IMR-90 (cell line): ENCODE data around the gene PAXIP1. TPM values are rescaled to one million over a fixed set of nuclear protein-coding genes. Genes with fewer than 3 reads are reported as not detected.

Source experiments
- ATAC-seq: fragments of 200-7000 bp; cut with Tn5 transposase; 2 replicates; pipeline ENCODE4 v1.9.1; 2020; ENCODE audit warnings: low read depth, mild to moderate bottlenecking, moderate library complexity
- BruUV-seq: library from RNA; stranded (reverse); fragments of 400-500 nt; replicated peaks from 2 replicates; lab custom pipeline; 2021; lab: Mats Ljungman, UMichigan
- CTCF ChIA-PET: fragments of 300-600 bp; formaldehyde crosslinking; extraction: SDS; loops from one replicate; lab custom pipeline; 2021; ENCODE audit warnings: antibody characterized with exemption; lab: Yijun Ruan, JAX
- POLR2A ChIA-PET: fragments of 300-600 bp; sonication (Branson Sonifier 250); formaldehyde crosslinking; loops from one replicate; lab custom pipeline; 2022; ENCODE audit warnings: antibody characterized with exemption; ENCODE audit not compliant: unreplicated experiment; lab: Charles Lee
- DNase-seq: peaks from one replicate; pipeline ENCODE4 v3.0.0; 2013
- H2AFZ ChIP-seq: replicated peaks from 2 replicates; pipeline ENCODE3; 2013; ENCODE audit warnings: low read length, mild to moderate bottlenecking; ENCODE audit not compliant: poor library complexity
- H2AK5ac ChIP-seq: 2 replicates; pipeline ENCODE4 v1.6.1; 2013; ENCODE audit warnings: low read depth, low read length, inconsistent platforms
- H2AK9ac ChIP-seq: replicated peaks from 2 replicates; pipeline ENCODE3; 2013; ENCODE audit warnings: mild to moderate bottlenecking, low read depth, low read length, moderate library complexity; ENCODE audit not compliant: poor library complexity
- H2BK120ac ChIP-seq: 2 replicates; pipeline ENCODE4 v1.6.1; 2013; ENCODE audit warnings: low read depth, low read length, inconsistent platforms
- H2BK15ac ChIP-seq: 3 replicates; pipeline ENCODE4 v1.6.1; 2013; ENCODE audit warnings: low read depth, low read length, inconsistent platforms
- H2BK20ac ChIP-seq: 2 replicates; pipeline ENCODE4 v1.6.1; 2013; ENCODE audit warnings: low read depth, mild to moderate bottlenecking, inconsistent platforms, low read length, moderate library complexity
- H2BK5ac ChIP-seq: 2 replicates; pipeline ENCODE4 v1.6.1; 2013; ENCODE audit warnings: mild to moderate bottlenecking, low read depth, low read length, inconsistent platforms; ENCODE audit not compliant: poor library complexity, severe bottlenecking
- H3K14ac ChIP-seq: replicated peaks from 2 replicates; pipeline ENCODE4 v1.6.1; 2013; ENCODE audit warnings: low read depth, low read length, inconsistent platforms
- H3K18ac ChIP-seq: 2 replicates; pipeline ENCODE4 v1.6.1; 2013; ENCODE audit warnings: low read depth, low read length, control low read depth
- H3K23ac ChIP-seq: 2 replicates; pipeline ENCODE4 v1.6.1; 2013; ENCODE audit warnings: low read depth, low read length, inconsistent platforms
- H3K27ac ChIP-seq: 2 replicates; pipeline ENCODE4 v1.5.1; 2013; ENCODE audit warnings: mild to moderate bottlenecking, control low read depth, low read length; ENCODE audit not compliant: insufficient read depth
- H3K27me3 ChIP-seq: 2 replicates; pipeline ENCODE4 v1.6.1; 2013; ENCODE audit warnings: low read length; ENCODE audit not compliant: control insufficient read depth, insufficient read depth
- H3K36me3 ChIP-seq: 2 replicates; pipeline ENCODE4 v1.6.1; 2013; ENCODE audit warnings: low read length, mixed read lengths; ENCODE audit not compliant: control insufficient read depth, insufficient read depth
- H3K4ac ChIP-seq: 2 replicates; pipeline ENCODE4 v1.6.1; 2013; ENCODE audit warnings: low read depth, low read length, inconsistent platforms
- H3K4me1 ChIP-seq: 2 replicates; pipeline ENCODE4 v1.6.1; 2013; ENCODE audit warnings: low read length, mixed read lengths; ENCODE audit not compliant: control insufficient read depth, insufficient read depth
- H3K4me2 ChIP-seq: 2 replicates; pipeline ENCODE4 v1.6.1; 2013; ENCODE audit warnings: low read depth, mild to moderate bottlenecking, control low read depth, low read length, moderate library complexity
- H3K4me3 ChIP-seq: 2 replicates; pipeline ENCODE4 v1.5.1; 2013; ENCODE audit warnings: low read depth, mild to moderate bottlenecking, control low read depth, low read length, moderate library complexity; ENCODE audit not compliant: insufficient read depth
- H3K56ac ChIP-seq: 2 replicates; pipeline ENCODE4 v1.6.1; 2013; ENCODE audit warnings: low read length, inconsistent platforms; ENCODE audit not compliant: insufficient read depth; ENCODE audit errors: extremely low read depth
- H3K79me1 ChIP-seq, 2 experiments: 2 replicates each; pipeline ENCODE4 v1.6.1; 2013; ENCODE audit warnings: low read length in 2 of 2, inconsistent platforms in 1 of 2, low read depth in 1 of 2
- H3K9ac ChIP-seq: 2 replicates; pipeline ENCODE4 v1.6.1; 2013; ENCODE audit warnings: low read depth, low read length, control low read depth
- H3K9me1 ChIP-seq: 2 replicates; pipeline ENCODE4 v1.6.1; 2013; ENCODE audit warnings: low read length, inconsistent platforms; ENCODE audit not compliant: insufficient read depth
- H3K9me3 ChIP-seq: 2 replicates; pipeline ENCODE4 v1.6.1; 2013; ENCODE audit warnings: low read length; ENCODE audit not compliant: control insufficient read depth, insufficient read depth
- H4K20me1 ChIP-seq: 2 replicates; pipeline ENCODE4 v1.6.1; 2013; ENCODE audit warnings: low read length, inconsistent platforms; ENCODE audit not compliant: insufficient read depth
- H4K5ac ChIP-seq: 2 replicates; pipeline ENCODE4 v1.6.1; 2013; ENCODE audit warnings: mild to moderate bottlenecking, low read depth, low read length, control low read depth
- H4K8ac ChIP-seq, 2 experiments: 2 replicates each; pipeline ENCODE4 v1.6.1; 2013; ENCODE audit warnings: low read depth in 2 of 2, low read length in 2 of 2, control low read depth in 1 of 2, inconsistent platforms in 1 of 2
- H4K91ac ChIP-seq: 2 replicates; pipeline ENCODE4 v1.6.1; 2013; ENCODE audit warnings: low read depth, low read length, inconsistent platforms; ENCODE audit not compliant: insufficient read depth
- BHLHE40 ChIP-seq: fragments of 150-350 bp; IDR thresholded peaks from 2 replicates; pipeline ENCODE4 v1.6.1; 2016; ENCODE audit warnings: mild to moderate bottlenecking, low read depth, low read length
- CHD1 ChIP-seq: IDR thresholded peaks from 2 replicates; pipeline ENCODE4 v1.6.1; 2012; ENCODE audit warnings: low read depth, low read length, improper control_type of control experiment
- WGBS, 2 experiments: methylation state at CpG; one replicate each; pipeline versions ENCODE4 v1.1.5 to v1.1.7; 2013; ENCODE audit warnings: missing lambda C conversion rate in 2 of 2; ENCODE audit not compliant: insufficient read length in 1 of 2; ENCODE audit errors: extremely low coverage in 2 of 2; 5-methylcytosine and 5-hydroxymethylcytosine counted together
- dilution Hi-C: fragments of 300-500 bp; cut with HindIII; formaldehyde crosslinking; loops from one replicate; pipeline ENCODE4 v1.14.3; 2018; ENCODE audit warnings: low sequenced_read_pairs; ENCODE audit not compliant: unreplicated experiment
- in situ Hi-C: fragments of 300-500 bp; cut with MboI; formaldehyde crosslinking; loops from 3 replicates; pipeline ENCODE4 v1.14.3; 2019; ENCODE audit warnings: low sequenced_read_pairs, inconsistent platforms, mixed read lengths
- intact Hi-C: fragments of 100-400 bp; cut with micrococcal nuclease; formaldehyde crosslinking; loops from 2 replicates; pipeline ENCODE4 v1.10.0; 2022
- polyA plus RNA-seq, 3 experiments: library from polyadenylated mRNA; depleted of rRNA; stranded (reverse); fragments of >200 nt; gene quantifications; 2 replicates each; pipeline ENCODE4 v1.2.3, GENCODE V29; 2012; ENCODE audit warnings: low replicate concordance in 1 of 3
- total RNA-seq: library from RNA; depleted of rRNA; stranded (reverse); fragments of >200 nt; gene quantifications from 2 replicates; pipeline ENCODE4 v1.2.3, GENCODE V29; 2012

PAXIP1 gene
- total and polyA plus RNA-seq, 2 of the 4 experiments (the other 2 are of a cell fraction) = 7.3 to 8.7 TPM

DNA sequence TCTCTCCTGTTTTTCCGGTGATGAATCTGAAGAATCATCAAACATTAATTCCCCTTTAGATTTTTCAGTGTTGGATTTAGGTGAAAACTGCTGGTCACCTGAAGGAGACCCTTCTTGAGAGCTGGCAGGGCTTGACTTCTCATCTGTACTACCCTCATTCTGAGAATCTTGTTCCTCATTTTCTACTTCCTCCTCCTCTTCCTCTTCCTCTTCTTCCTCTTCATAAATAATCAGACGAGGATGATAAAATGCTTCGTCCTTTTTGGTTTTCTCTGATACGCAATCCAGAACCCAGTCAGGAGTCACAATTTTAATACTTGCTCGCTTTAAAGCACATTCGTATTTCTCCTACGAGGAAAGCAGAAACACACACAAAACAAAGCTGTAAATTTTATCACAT is 26.9 kb downstream of the PAXIP1 start:
- BruUV-seq = no TSS peak

More for the DNA sequence above, 26.9 kb downstream of the PAXIP1 start:
- Histone ChIP-seq H3K79me1 (peaks cover 0 to 3% of the 10 kb centered on the region in 2 experiments; a peak in 2 of 4 replicates), H3K18ac (no peak overlapping the region), H4K91ac (no peak overlapping the region), H2AFZ (no peak overlapping the region), H3K9ac (no peak overlapping the region), H3K4me2 (no peak overlapping the region), H4K8ac (no peak overlapping the region), H3K9me3 (no peaks in the 10 kb centered on the region), H2AK9ac (no peak overlapping the region), H3K4me1 (no peaks in the 10 kb centered on the region), H2BK15ac (no peak overlapping the region), H2AK5ac (no peak overlapping the region), H2BK120ac (no peak overlapping the region), H3K14ac (no peak overlapping the region), H4K20me1 (no peaks in the 10 kb centered on the region), H2BK5ac (no peak overlapping the region), H3K56ac (no peak overlapping the region), H2BK20ac (no peak overlapping the region), H3K27ac (no peak overlapping the region), H3K4ac (no peak overlapping the region), H4K5ac (no peak overlapping the region), H3K9me1 (peaks cover 4% of the 10 kb centered on the region; the same call in 1 of the 2 replicates), H3K27me3 (no peaks in the 10 kb centered on the region), H3K36me3 (peaks cover 17% of the 10 kb centered on the region), H3K23ac (no peak overlapping the region), H3K4me3 (no peak overlapping the region)
- CTCF ChIA-PET = no interaction called here
- DNase-seq (no peak), ATAC-seq (no peak)
- TF ChIP-seq BHLHE40 = no peak
- no peak for TF ChIP-seq CHD1
- in situ Hi-C loops = no loop called here
- WGBS, 2 experiments = 100% methylated on average over 3 of the region's 7 CpGs; no CpG with 5 or more reads in 1 of the 2 experiments
- intact Hi-C loops = no loop called here
- dilution Hi-C loops = no loop called here
- POLR2A ChIA-PET = no interaction called here
